B cell (primary cell): ENCODE data around the gene SOHLH1.

ENCODE experiments used
- CTCF ChIP-seq: fragments of 200-600 bp; IDR thresholded peaks from one replicate; pipeline ENCODE4 v1.8.0; 2022; ENCODE audit warnings: antibody characterized with exemption, mild to moderate bottlenecking
- EZH2 ChIP-seq: IDR thresholded peaks from 2 replicates; pipeline ENCODE4 v1.6.1; 2012; ENCODE audit warnings: borderline replicate concordance, low read depth, mild to moderate bottlenecking, moderate library complexity, low read length; ENCODE audit not compliant: insufficient read depth, poor library complexity, severe bottlenecking

GRCh38 chr9:135650408-135650807 lies 48.9 kb downstream of the SOHLH1 start:
- TF ChIP-seq CTCF (no peak), EZH2 (no peak)
